GM23338 (cell line): ENCODE measurements around the gene NEFH. TPM values are rescaled to one million over a fixed set of nuclear protein-coding genes. Genes with fewer than 3 reads are reported as not detected.
A peak's percentile ranks its signal among the peaks of the same experiment; 100 is the strongest.

Experiments used
- ATAC-seq: fragments of 200-7000 bp; cut with Tn5 transposase; 3 replicates; pipeline ENCODE4 v1.9.1; 2020
- DNase-seq: peaks from one replicate; pipeline ENCODE4 v3.0.0-alpha.2; 2015; ENCODE audit warnings: low spot score
- H2AFZ ChIP-seq: fragments of 200-600 bp; sonication (generic); 2 replicates; pipeline ENCODE4 v1.8.0; 2016; ENCODE audit warnings: antibody characterized with exemption, mild to moderate bottlenecking, moderate library complexity
- H3F3A ChIP-seq: fragments of 200-600 bp; sonication (generic); replicated peaks from 2 replicates; pipeline ENCODE4 v1.8.0; 2017; ENCODE audit warnings: antibody characterized with exemption, mixed run types, low read depth
- H3K27ac ChIP-seq: fragments of 200-600 bp; sonication (generic); 2 replicates; pipeline ENCODE4 v1.6.1; 2016; ENCODE audit warnings: low read depth
- H3K27me3 ChIP-seq: fragments of 200-600 bp; sonication (generic); 2 replicates; pipeline ENCODE4 v1.8.0; 2016; ENCODE audit warnings: mild to moderate bottlenecking, mixed run types, moderate library complexity; ENCODE audit not compliant: insufficient read depth
- H3K36me3 ChIP-seq: fragments of 200-600 bp; sonication (generic); 2 replicates; pipeline ENCODE4 v1.8.0; 2016; ENCODE audit warnings: mild to moderate bottlenecking; ENCODE audit not compliant: insufficient read depth
- H3K4me1 ChIP-seq: fragments of 200-600 bp; sonication (generic); 2 replicates; pipeline ENCODE4 v1.8.0; 2016; ENCODE audit warnings: mild to moderate bottlenecking, moderate library complexity; ENCODE audit not compliant: insufficient read depth
- H3K4me2 ChIP-seq: fragments of 200-600 bp; sonication (generic); 2 replicates; pipeline ENCODE4 v1.7.1; 2017; ENCODE audit warnings: mixed run types
- H3K4me3 ChIP-seq: fragments of 200-600 bp; sonication (generic); 2 replicates; pipeline ENCODE4 v1.6.1; 2016; ENCODE audit warnings: mixed run types
- H3K79me2 ChIP-seq: fragments of 200-600 bp; sonication (generic); replicated peaks from 2 replicates; pipeline ENCODE4 v1.8.0; 2017; ENCODE audit warnings: mild to moderate bottlenecking; ENCODE audit not compliant: insufficient read depth
- H3K9me2 ChIP-seq: fragments of 200-600 bp; sonication (generic); 2 replicates; pipeline ENCODE4 v1.8.0; 2017; ENCODE audit not compliant: insufficient read depth
- H4K20me1 ChIP-seq: fragments of 200-600 bp; sonication (generic); replicated peaks from 2 replicates; pipeline ENCODE4 v1.8.0; 2017; ENCODE audit warnings: mild to moderate bottlenecking; ENCODE audit not compliant: insufficient read depth
- H3K27ac Mint-ChIP-seq: 2 replicates; pipeline ENCODE4 v1.8.0; 2020; ENCODE audit warnings: inconsistent platforms, mild to moderate bottlenecking, moderate library complexity, mixed read lengths
- H3K27me3 Mint-ChIP-seq: 3 replicates; pipeline ENCODE4 v1.8.0; 2022; ENCODE audit warnings: low read depth, mild to moderate bottlenecking, moderate library complexity, mixed read lengths, inconsistent platforms; ENCODE audit not compliant: insufficient read depth, poor library complexity
- H3K36me3 Mint-ChIP-seq: 3 replicates; pipeline ENCODE4 v1.8.0; 2021; ENCODE audit warnings: low read depth, mild to moderate bottlenecking, inconsistent platforms, moderate library complexity, mixed read lengths
- H3K4me1 Mint-ChIP-seq: 3 replicates; pipeline ENCODE4 v1.8.0; 2020; ENCODE audit warnings: mild to moderate bottlenecking, inconsistent platforms, mixed read lengths
- H3K4me3 Mint-ChIP-seq: 3 replicates; pipeline ENCODE4 v1.8.0; 2021; ENCODE audit warnings: moderate library complexity, mild to moderate bottlenecking, inconsistent platforms, mixed read lengths
- H3K9me3 Mint-ChIP-seq: 3 replicates; pipeline ENCODE4 v1.8.0; 2020; ENCODE audit warnings: moderate library complexity, mild to moderate bottlenecking, inconsistent platforms, mixed read lengths
- CREB1 ChIP-seq: fragments of 250-450 bp; sonication (Bioruptor Pico); IDR thresholded peaks from 2 replicates; pipeline ENCODE4 v1.5.0; 2020; ENCODE audit warnings: low read depth, mild to moderate bottlenecking, moderate library complexity
- EZH2 ChIP-seq: fragments of 200-600 bp; sonication (generic); IDR thresholded peaks from one replicate; pipeline ENCODE4 v1.8.0; 2017; ENCODE audit warnings: antibody characterized with exemption, mild to moderate bottlenecking, low read depth; ENCODE audit not compliant: unreplicated experiment
- POLR2AphosphoS5 ChIP-seq: IDR thresholded peaks from 2 replicates; pipeline ENCODE4 v1.6.1; 2016; ENCODE audit warnings: antibody characterized with exemption, low read depth
- STAT1 ChIP-seq: IDR thresholded peaks from one replicate; pipeline ENCODE4 v1.6.1; 2016; ENCODE audit warnings: antibody characterized with exemption; ENCODE audit not compliant: unreplicated experiment
- ZNF331 ChIP-seq: fragments of 250-450 bp; sonication (Bioruptor Pico); IDR thresholded peaks from 2 replicates; pipeline ENCODE4 v1.5.0; 2020; ENCODE audit warnings: low read depth, mild to moderate bottlenecking, moderate library complexity
- polyA plus RNA-seq: library from polyadenylated mRNA; unstranded; fragments of >200 nt; fragmentation: Nextera tagmentation; extraction: Ambion mirVana; gene quantifications from 2 replicates; pipeline ENCODE4 v1.2.1, GENCODE V29; 2016
- total RNA-seq: library from RNA; depleted of rRNA; stranded (reverse); fragments of >200 nt; shearing (Covaris generic); gene quantifications from 2 replicates; pipeline ENCODE4 v1.2.3, GENCODE V29; 2014
- TF ChIP-seq, protein P1 (sequence below): IDR thresholded peaks from one replicate; pipeline ENCODE4 v1.6.1; 2018; ENCODE audit warnings: antibody characterized with exemption; ENCODE audit not compliant: unreplicated experiment
- TF ChIP-seq, protein P2 (sequence below): IDR thresholded peaks from 2 replicates; pipeline ENCODE4 v1.6.1; 2016; ENCODE audit warnings: antibody characterized with exemption
- TF ChIP-seq, protein P3 (sequence below), 2 experiments: fragments of 200-600 bp in 1 of 2; sonication (generic) in 1 of 2; conservative IDR thresholded peaks; 2 replicates each; pipeline versions ENCODE4 v1.5.1 to v1.6.1; 2016 to 2017; ENCODE audit warnings: antibody characterized with exemption in 2 of 2, low read depth in 2 of 2, mild to moderate bottlenecking in 2 of 2, moderate library complexity in 1 of 2

Gene NEFH
- total and polyA plus RNA-seq, 2 experiments from 2014 or later: 2.4 to 6.3 TPM

DNA sequence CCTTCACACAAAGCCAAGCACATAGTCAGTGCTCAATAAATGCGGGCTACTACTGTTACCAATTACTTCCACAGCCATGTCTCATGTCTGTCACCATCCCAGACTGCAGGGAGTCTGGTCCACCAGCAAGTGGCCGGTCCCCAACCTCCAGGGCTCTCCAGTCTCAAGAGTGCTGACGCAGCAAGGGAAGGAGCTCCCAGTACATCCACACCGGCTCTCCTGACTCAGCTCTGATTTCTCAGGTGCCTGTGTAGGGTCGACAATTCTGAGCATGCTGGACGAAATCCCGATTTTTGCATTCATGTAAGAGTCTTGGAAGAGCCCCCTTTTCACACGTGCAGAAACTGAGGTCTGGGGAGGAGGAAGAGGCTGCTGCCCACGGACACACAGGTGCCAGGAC is 10.3 kb upstream of the NEFH start (continued):
- TF ChIP-seq, protein P1, sequence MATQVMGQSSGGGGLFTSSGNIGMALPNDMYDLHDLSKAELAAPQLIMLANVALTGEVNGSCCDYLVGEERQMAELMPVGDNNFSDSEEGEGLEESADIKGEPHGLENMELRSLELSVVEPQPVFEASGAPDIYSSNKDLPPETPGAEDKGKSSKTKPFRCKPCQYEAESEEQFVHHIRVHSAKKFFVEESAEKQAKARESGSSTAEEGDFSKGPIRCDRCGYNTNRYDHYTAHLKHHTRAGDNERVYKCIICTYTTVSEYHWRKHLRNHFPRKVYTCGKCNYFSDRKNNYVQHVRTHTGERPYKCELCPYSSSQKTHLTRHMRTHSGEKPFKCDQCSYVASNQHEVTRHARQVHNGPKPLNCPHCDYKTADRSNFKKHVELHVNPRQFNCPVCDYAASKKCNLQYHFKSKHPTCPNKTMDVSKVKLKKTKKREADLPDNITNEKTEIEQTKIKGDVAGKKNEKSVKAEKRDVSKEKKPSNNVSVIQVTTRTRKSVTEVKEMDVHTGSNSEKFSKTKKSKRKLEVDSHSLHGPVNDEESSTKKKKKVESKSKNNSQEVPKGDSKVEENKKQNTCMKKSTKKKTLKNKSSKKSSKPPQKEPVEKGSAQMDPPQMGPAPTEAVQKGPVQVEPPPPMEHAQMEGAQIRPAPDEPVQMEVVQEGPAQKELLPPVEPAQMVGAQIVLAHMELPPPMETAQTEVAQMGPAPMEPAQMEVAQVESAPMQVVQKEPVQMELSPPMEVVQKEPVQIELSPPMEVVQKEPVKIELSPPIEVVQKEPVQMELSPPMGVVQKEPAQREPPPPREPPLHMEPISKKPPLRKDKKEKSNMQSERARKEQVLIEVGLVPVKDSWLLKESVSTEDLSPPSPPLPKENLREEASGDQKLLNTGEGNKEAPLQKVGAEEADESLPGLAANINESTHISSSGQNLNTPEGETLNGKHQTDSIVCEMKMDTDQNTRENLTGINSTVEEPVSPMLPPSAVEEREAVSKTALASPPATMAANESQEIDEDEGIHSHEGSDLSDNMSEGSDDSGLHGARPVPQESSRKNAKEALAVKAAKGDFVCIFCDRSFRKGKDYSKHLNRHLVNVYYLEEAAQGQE: no peak
- no peak for TF ChIP-seq STAT1
- TF ChIP-seq, protein P2, sequence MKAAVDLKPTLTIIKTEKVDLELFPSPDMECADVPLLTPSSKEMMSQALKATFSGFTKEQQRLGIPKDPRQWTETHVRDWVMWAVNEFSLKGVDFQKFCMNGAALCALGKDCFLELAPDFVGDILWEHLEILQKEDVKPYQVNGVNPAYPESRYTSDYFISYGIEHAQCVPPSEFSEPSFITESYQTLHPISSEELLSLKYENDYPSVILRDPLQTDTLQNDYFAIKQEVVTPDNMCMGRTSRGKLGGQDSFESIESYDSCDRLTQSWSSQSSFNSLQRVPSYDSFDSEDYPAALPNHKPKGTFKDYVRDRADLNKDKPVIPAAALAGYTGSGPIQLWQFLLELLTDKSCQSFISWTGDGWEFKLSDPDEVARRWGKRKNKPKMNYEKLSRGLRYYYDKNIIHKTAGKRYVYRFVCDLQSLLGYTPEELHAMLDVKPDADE: no peak

DNA sequence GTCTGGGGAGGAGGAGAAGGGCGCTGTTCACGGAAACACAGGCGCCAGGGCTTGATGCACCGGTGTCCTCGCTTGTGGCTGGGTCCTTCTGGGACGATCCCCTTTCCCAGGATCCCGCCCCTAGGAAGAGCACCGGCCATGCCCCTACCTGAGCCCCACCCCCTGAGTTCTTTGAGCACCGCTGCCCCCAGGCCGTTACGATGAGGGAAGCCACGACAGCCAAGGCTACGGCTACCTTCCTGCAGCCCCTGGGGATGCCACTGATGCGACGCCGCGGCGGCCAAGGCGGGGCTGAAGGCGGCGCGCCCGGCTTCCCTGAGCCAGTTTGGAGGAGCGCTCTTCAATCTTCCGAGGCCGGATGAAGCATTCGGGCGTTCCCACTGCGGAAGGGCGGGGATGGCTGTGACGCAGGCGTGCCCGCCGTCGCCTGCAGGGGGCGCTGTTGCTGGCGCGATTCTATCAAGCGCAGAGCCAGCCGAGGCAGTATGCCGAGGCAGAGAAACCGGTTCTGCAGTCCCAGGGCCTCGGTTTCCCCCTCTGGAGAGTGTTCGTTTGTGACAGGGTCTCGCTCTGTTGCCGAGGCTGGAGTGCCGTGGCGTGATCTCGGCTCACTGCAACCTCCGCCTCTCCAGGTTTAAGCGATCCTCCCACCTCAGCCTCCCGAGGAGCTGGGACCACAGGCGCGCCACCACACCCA is 9.7 kb upstream of the NEFH start:
- peak overlapping the region; percentile 98 for H3K4me2 ChIP-seq
- Mint-ChIP-seq H3K27me3 (peaks cover 17% of the 10 kb centered on the region), H3K4me1 (peaks cover 16% of the 10 kb centered on the region), H3K9me3 (no peaks in the 10 kb centered on the region), H3K27ac (peak overlapping the region; percentile 33; the same call in 1 of the 2 replicates), H3K36me3 (no peaks in the 10 kb centered on the region; the same call in 2 of the 3 replicates), H3K4me3 (peak overlapping the region; percentile 79)
- DNase-seq (peak; percentile 94), ATAC-seq (peak; percentile 93)
- H4K20me1 ChIP-seq: no peaks in the 10 kb centered on the region
- H3K27ac ChIP-seq: no peak overlapping the region
- peak overlapping the region; percentile 81 for H3K4me3 ChIP-seq
- peaks cover 12% of the 10 kb centered on the region for H3F3A ChIP-seq
- H3K4me1 ChIP-seq: peaks cover 11% of the 10 kb centered on the region; the same call in 1 of the 2 replicates
- peak; percentile 94 for TF ChIP-seq CREB1 (CRISPR knock-in tag)
- TF ChIP-seq, protein P3, sequence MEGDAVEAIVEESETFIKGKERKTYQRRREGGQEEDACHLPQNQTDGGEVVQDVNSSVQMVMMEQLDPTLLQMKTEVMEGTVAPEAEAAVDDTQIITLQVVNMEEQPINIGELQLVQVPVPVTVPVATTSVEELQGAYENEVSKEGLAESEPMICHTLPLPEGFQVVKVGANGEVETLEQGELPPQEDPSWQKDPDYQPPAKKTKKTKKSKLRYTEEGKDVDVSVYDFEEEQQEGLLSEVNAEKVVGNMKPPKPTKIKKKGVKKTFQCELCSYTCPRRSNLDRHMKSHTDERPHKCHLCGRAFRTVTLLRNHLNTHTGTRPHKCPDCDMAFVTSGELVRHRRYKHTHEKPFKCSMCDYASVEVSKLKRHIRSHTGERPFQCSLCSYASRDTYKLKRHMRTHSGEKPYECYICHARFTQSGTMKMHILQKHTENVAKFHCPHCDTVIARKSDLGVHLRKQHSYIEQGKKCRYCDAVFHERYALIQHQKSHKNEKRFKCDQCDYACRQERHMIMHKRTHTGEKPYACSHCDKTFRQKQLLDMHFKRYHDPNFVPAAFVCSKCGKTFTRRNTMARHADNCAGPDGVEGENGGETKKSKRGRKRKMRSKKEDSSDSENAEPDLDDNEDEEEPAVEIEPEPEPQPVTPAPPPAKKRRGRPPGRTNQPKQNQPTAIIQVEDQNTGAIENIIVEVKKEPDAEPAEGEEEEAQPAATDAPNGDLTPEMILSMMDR (conservative IDR thresholded peaks at IDR 0.05; ENCODE audit: low read depth in 2 of 2): peak; percentile 93 to 95
- TF ChIP-seq, protein P2: peak; percentile 47; the same call in 1 of the 2 replicates
- peak; percentile 58 for TF ChIP-seq POLR2AphosphoS5
- TF ChIP-seq ZNF331 (CRISPR knock-in tag): no peak
- TF ChIP-seq EZH2: no peak
- peak overlapping the region; percentile 99 for H2AFZ ChIP-seq
- no peaks in the 10 kb centered on the region for H3K79me2 ChIP-seq
- H3K36me3 ChIP-seq: no peaks in the 10 kb centered on the region
- no peaks in the 10 kb centered on the region for H3K9me2 ChIP-seq
- peaks cover 5% of the 10 kb centered on the region; the same call in 1 of the 2 replicates for H3K27me3 ChIP-seq
